Esophagus squamous epithelium (tissue), 4 donors: ENCODE results near the gene TBXAS1.

Experiments used
- CTCF ChIP-seq, 6 experiments: fragments of 450-650 bp in 4 of 6; fragments of 200-600 bp in 2 of 6; sonication (generic) in 2 of 6; IDR thresholded peaks; one replicate each; pipeline ENCODE4 v1.5.1; 2016 to 2019; ENCODE audit warnings: antibody characterized with exemption in 6 of 6, mild to moderate bottlenecking in 4 of 6, moderate library complexity in 4 of 6
- POLR2A ChIP-seq, 4 donors: fragments of 450-650 bp; IDR thresholded peaks; one replicate each; pipeline ENCODE4 v1.6.1; 2017; ENCODE audit warnings: antibody characterized with exemption in 4 of 4, mild to moderate bottlenecking in 4 of 4, moderate library complexity in 3 of 4

GRCh38 chr7:139857791-139858190 lies 28.7 kb downstream of the TBXAS1 start:
- TF ChIP-seq POLR2A (IDR thresholded peaks at IDR 0.05) (no peak), CTCF (IDR thresholded peaks at IDR 0.05) (no peak)
